ENCODE measurements around the gene DCUN1D2. TPM values are rescaled to one million over a fixed set of nuclear protein-coding genes. Genes with fewer than 3 reads are reported as not detected.

DCUN1D2 gene
- polyA plus RNA-seq, 1 experiment, result 11.0 TPM

DNA sequence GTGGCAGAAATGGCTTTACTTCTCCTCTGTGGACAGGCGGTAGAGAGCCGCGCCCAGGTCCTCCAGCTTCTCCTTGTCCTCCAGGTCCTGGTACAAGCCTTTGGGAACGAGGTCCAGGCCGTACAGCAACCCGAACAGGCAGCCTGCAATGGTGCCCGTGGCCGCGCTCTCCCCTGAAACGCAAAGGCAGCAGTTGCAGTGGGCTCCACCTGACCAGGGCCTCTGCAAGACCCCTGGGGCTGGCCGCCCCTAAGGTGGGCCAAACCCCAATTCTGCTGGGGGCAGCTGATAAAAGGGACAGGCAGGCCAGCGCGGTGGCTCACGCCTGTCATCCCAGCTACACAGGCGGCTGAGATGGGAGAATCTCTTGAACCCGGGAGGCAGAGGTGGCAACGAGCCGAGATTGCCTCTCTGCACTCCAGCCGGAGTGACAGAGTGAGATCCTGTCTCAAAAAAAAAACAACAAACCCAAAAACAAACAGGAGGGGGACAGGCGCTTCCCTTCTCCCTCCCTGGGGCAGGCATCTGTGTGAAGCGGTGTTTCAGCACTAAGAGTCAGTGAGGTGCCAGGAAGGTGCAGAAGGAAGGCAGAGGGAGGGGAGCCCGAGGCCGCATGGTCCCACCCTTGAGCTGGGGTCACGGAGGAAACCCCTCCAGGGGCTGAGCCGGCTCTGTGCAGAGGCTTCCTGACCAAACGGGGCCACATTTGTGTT lies 67.5 kb downstream of the DCUN1D2 start:
- DNase-seq (ENCODE audit: low read depth), result no peak
- H3K36me3 ChIP-seq (ENCODE audit: control insufficient read depth, insufficient read depth, low read length), result no peaks in the 10 kb centered on the region
- CTCF ChIA-PET, result interaction anchor here (1.1 kb wide), 1 partner anchor 9 kb away, joined by 3 read pairs; no protein-coding TSS in a partner anchor
- POLR2A ChIA-PET, result no interaction called here
- H3K27me3 ChIP-seq (ENCODE audit: control insufficient read depth, insufficient read depth, low read length), result peaks cover 1% of the 10 kb centered on the region; the same call in 1 of the 2 replicates
- no peak overlapping the region for H3K4me3 ChIP-seq (ENCODE audit: low read depth, low read length)
- TF ChIP-seq, protein P1, sequence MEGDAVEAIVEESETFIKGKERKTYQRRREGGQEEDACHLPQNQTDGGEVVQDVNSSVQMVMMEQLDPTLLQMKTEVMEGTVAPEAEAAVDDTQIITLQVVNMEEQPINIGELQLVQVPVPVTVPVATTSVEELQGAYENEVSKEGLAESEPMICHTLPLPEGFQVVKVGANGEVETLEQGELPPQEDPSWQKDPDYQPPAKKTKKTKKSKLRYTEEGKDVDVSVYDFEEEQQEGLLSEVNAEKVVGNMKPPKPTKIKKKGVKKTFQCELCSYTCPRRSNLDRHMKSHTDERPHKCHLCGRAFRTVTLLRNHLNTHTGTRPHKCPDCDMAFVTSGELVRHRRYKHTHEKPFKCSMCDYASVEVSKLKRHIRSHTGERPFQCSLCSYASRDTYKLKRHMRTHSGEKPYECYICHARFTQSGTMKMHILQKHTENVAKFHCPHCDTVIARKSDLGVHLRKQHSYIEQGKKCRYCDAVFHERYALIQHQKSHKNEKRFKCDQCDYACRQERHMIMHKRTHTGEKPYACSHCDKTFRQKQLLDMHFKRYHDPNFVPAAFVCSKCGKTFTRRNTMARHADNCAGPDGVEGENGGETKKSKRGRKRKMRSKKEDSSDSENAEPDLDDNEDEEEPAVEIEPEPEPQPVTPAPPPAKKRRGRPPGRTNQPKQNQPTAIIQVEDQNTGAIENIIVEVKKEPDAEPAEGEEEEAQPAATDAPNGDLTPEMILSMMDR (IDR thresholded peaks at IDR 0.05; ENCODE audit: insufficient read depth, low read depth, low read length), result no peak

- no peak overlapping the region for H3K4me3 ChIP-seq (ENCODE audit: low read depth, low read length)
- TF ChIP-seq, protein P1 (IDR thresholded peaks at IDR 0.05; ENCODE audit: insufficient read depth, low read depth, low read length), result no peak
- H3K36me3 ChIP-seq (ENCODE audit: control insufficient read depth, insufficient read depth, low read length), result no peaks in the 10 kb centered on the region
- H3K27me3 ChIP-seq (ENCODE audit: control insufficient read depth, insufficient read depth, low read length), result peaks cover 1% of the 10 kb centered on the region; the same call in 1 of the 2 replicates
- DNase-seq (ENCODE audit: low read depth), result no peak
- ChIA-PET CTCF (no interaction called here), POLR2A (no interaction called here)
Observed at GRCh38 chr13:113421673-113422270, 68.7 kb downstream of the DCUN1D2 start.

DNA sequence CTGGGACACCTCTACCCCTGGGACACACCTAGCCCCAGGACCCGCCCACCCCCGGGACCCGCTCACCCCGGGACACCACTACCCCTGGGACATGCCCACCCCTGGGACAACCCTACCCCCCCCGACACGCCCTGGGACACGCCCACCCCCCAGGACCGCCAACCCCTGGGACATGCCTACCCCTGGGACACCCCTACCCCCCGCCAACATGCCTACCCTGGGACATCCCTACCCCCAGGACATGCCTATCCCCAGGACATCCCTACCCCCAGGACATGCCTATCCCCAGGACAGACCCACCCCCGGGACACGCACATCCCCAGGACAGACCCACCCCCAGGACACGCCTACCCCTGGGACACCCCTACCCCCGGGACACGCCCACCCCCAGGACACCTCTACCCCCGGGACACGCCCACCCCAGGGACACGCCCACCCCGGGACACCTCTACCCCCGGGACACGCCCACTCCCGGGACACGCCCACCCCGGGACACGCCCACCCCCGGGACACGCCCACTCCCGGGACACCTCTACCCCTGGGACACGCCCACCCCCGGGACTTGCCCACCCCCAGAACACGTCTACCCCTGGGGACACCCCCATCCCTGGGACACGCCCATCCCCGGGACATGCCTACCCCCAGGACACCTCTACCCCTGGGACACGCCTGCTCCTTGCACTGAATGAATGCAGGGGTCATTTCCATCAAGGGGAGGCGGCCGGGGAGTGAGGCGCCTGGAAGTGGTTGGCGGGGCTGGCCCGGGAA lies 69.5 kb downstream of the DCUN1D2 start:
- ChIA-PET POLR2A (no interaction called here), CTCF (no interaction called here)
- no peaks in the 10 kb centered on the region for H3K36me3 ChIP-seq (ENCODE audit: control insufficient read depth, insufficient read depth, low read length)
- no peak overlapping the region for H3K4me3 ChIP-seq (ENCODE audit: low read depth, low read length)
- peaks cover 1% of the 10 kb centered on the region; the same call in 1 of the 2 replicates for H3K27me3 ChIP-seq (ENCODE audit: control insufficient read depth, insufficient read depth, low read length)
- TF ChIP-seq, protein P1 (IDR thresholded peaks at IDR 0.05; ENCODE audit: insufficient read depth, low read depth, low read length), result no peak
- no peak for DNase-seq (ENCODE audit: low read depth)

DNA sequence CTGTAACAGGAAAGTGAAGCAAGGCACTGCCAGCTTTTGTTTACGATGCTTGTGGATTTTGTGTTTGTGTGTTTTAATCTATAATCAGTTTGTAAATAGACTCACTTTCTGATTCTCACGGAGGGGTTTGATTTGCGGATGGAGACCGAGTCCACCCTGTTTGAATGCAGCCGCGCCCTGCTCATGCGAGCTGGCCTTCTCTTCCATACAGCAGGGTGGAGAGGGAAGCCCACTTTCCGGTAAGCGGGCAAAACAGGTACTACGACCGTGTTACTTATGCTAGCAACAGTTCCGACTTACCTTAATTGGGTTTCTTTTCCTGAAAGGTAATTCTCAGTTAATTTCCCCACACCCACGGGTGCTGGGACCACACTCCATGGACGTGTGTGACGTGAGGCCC lies 70.3 kb downstream of the DCUN1D2 start:
- H3K4me3 ChIP-seq (ENCODE audit: low read depth, low read length), result no peak overlapping the region
- DNase-seq (ENCODE audit: low read depth), result no peak

More for the DNA sequence above, 70.3 kb downstream of the DCUN1D2 start:
- peaks cover 1% of the 10 kb centered on the region; the same call in 1 of the 2 replicates for H3K27me3 ChIP-seq (ENCODE audit: control insufficient read depth, insufficient read depth, low read length)
- ChIA-PET POLR2A (no interaction called here), CTCF (interaction anchor here (0.7 to 0.8 kb wide), 2 partner anchors 9 to 32 kb away, joined by 3 read pairs; no protein-coding TSS in a partner anchor)
- H3K36me3 ChIP-seq (ENCODE audit: control insufficient read depth, insufficient read depth, low read length), result no peaks in the 10 kb centered on the region
- TF ChIP-seq, protein P1 (IDR thresholded peaks at IDR 0.05; ENCODE audit: insufficient read depth, low read depth, low read length), result no peak
